ENCODE data around the gene SNRNP25. TPM values are rescaled to one million over a fixed set of nuclear protein-coding genes. Genes with fewer than 3 reads are reported as not detected.

SNRNP25 gene
- total and polyA plus RNA-seq, 2 experiments from 2014 or later: 12.1 to 31.5 TPM

DNA sequence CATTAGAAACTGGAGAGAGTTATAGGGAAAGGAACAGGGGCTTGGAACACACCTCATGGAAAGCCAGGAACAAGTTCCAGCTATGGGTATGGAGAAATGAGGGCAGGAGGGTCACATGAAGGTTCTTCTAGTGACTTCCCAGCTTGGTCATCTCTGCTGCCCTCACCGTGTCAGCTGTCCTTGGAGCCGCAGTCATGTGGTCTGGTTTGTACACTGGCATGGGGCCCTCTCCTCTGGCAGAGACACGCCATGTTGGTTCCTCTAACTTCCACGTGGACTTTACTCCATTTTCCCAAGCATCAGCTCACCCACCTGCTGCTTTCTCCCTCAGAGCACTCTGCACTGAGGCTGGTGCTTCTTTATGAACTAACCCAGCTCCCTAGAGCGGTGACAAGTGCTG, 50.7 kb downstream of the SNRNP25 start:
- WGBS, 2 experiments (ENCODE audit: low coverage in 1 of 2, low lambda C conversion rate in 2 of 2, missing lambda C conversion rate in 2 of 2): 97 to 98% methylated on average over 5 of the region's 5 CpGs
- no peak overlapping the region for H2AFZ ChIP-seq
- no peak for DNase-seq

DNA sequence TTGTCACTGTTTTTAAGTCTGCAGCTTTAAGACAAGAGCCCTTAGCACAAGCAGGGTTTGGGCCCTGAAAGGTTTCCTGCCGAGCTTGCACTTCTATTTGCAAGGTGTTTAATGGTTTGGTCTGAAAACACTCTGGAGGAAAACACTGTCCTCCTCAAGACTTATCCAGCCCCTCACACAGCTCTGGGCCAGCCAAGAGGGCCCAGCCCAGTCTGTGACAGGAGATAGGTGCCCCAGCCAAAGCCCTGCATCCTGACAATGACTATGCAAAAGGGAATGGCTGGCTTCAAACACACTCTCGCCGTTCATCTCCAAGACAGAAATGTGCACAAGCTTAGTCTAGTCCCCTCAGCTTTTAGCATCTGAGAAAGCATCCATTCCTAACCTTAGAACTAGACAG, 51.3 kb downstream of the SNRNP25 start:
- TF ChIP-seq EZH2phosphoT487 (IDR thresholded peaks at IDR 0.05; ENCODE audit: insufficient read depth, low read depth): no peak
- H3F3A ChIP-seq (ENCODE audit: insufficient read depth): no peaks in the 10 kb centered on the region
- H3K27ac ChIP-seq: no peak overlapping the region
- H3K9me3 ChIP-seq (ENCODE audit: low read depth): no peaks in the 10 kb centered on the region
- no peaks in the 10 kb centered on the region for H3K4me1 ChIP-seq (ENCODE audit: insufficient read depth)
- no peak overlapping the region for H3K9ac ChIP-seq
- H3K36me3 ChIP-seq (ENCODE audit: low read depth): peaks cover 8% of the 10 kb centered on the region; the same call in 1 of the 2 replicates
- H2AFZ ChIP-seq: no peak overlapping the region
- no peaks in the 10 kb centered on the region; the same call in 1 of the 2 replicates for H3K79me2 ChIP-seq (ENCODE audit: insufficient read depth)
- no peak overlapping the region for H3K4me3 ChIP-seq
- H3K4me2 ChIP-seq (ENCODE audit: unreplicated experiment): no peak overlapping the region
- H4K20me1 ChIP-seq (ENCODE audit: insufficient read depth): no peaks in the 10 kb centered on the region
- in situ Hi-C loops (cut with MboI): loop anchor here (5.0 kb wide), 1 partner anchor 77 kb away; the partner anchor contains the start of gene HBQ1
- WGBS, 2 experiments (ENCODE audit: low coverage in 1 of 2, low lambda C conversion rate in 2 of 2, missing lambda C conversion rate in 2 of 2): 91 to 100% methylated on average over 3 of the region's 3 CpGs
- DNase-seq: no peak
- no peaks in the 10 kb centered on the region for H3K9me2 ChIP-seq (ENCODE audit: insufficient read depth)
- no peaks in the 10 kb centered on the region for H3K27me3 ChIP-seq (replicated peaks; ENCODE audit: insufficient read depth)

More for the DNA sequence above, 50.7 kb downstream of the SNRNP25 start:
- H3K79me2 ChIP-seq (ENCODE audit: insufficient read depth): no peaks in the 10 kb centered on the region; the same call in 1 of the 2 replicates
- no peaks in the 10 kb centered on the region for H3F3A ChIP-seq (ENCODE audit: insufficient read depth)
- H3K27me3 ChIP-seq (replicated peaks; ENCODE audit: insufficient read depth): no peaks in the 10 kb centered on the region
- no peaks in the 10 kb centered on the region for H4K20me1 ChIP-seq (ENCODE audit: insufficient read depth)
- no peaks in the 10 kb centered on the region for H3K9me2 ChIP-seq (ENCODE audit: insufficient read depth)
- H3K4me2 ChIP-seq (ENCODE audit: unreplicated experiment): no peak overlapping the region
- TF ChIP-seq EZH2phosphoT487 (IDR thresholded peaks at IDR 0.05; ENCODE audit: insufficient read depth, low read depth) (no peak), EZH2 (IDR thresholded peaks at IDR 0.05; ENCODE audit: insufficient read depth, poor library complexity, severe bottlenecking) (no peak)
- H3K9me3 ChIP-seq (ENCODE audit: low read depth): no peaks in the 10 kb centered on the region
- no peaks in the 10 kb centered on the region for H3K4me1 ChIP-seq (ENCODE audit: insufficient read depth)
- peaks cover 8% of the 10 kb centered on the region; the same call in 1 of the 2 replicates for H3K36me3 ChIP-seq (ENCODE audit: low read depth)
- no peak overlapping the region for H3K4me3 ChIP-seq
- no peak overlapping the region for H3K9ac ChIP-seq
- H3K27ac ChIP-seq: no peak overlapping the region
- in situ Hi-C loops (cut with MboI): no loop called here

DNA sequence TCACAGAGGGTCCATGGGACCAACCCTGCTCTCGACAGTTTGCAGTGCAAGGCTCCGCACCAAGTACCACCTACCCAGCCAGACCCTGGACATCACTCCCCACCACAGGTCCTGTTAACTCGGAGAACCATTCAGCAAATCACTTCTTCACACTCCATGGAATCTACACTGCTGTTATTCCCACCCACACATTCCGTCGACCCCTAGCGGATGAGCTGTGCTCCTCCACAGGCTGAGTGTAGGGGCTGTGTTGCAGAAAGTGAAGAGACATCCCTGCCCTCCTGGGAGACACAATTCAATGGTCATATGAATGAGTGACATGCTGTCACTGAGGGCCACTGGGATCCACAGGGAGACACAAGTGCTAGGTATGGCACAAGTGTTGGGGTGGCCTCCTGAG, 51.9 kb downstream of the SNRNP25 start:
- H3K79me2 ChIP-seq (ENCODE audit: insufficient read depth): no peaks in the 10 kb centered on the region; the same call in 1 of the 2 replicates
- H4K20me1 ChIP-seq (ENCODE audit: insufficient read depth): no peaks in the 10 kb centered on the region
- in situ Hi-C loops (cut with MboI): loop anchor here (5.0 kb wide), 1 partner anchor 77 kb away; the partner anchor contains the start of gene HBQ1
- WGBS, 2 experiments (ENCODE audit: low coverage in 1 of 2, low lambda C conversion rate in 2 of 2, missing lambda C conversion rate in 2 of 2): 95 to 97% methylated on average over 6 of the region's 6 CpGs
- no peak for DNase-seq
- H3K9ac ChIP-seq: no peak overlapping the region
- no peaks in the 10 kb centered on the region for H3K27me3 ChIP-seq (replicated peaks; ENCODE audit: insufficient read depth)
- no peaks in the 10 kb centered on the region for H3K4me1 ChIP-seq (ENCODE audit: insufficient read depth)
- no peak overlapping the region for H3K4me2 ChIP-seq (ENCODE audit: unreplicated experiment)
- H2AFZ ChIP-seq: no peak overlapping the region
- TF ChIP-seq EZH2 (IDR thresholded peaks at IDR 0.05; ENCODE audit: insufficient read depth, poor library complexity, severe bottlenecking): no peak
- no peak for TF ChIP-seq EZH2phosphoT487 (IDR thresholded peaks at IDR 0.05; ENCODE audit: insufficient read depth, low read depth)
- no peak overlapping the region for H3K4me3 ChIP-seq
- no peaks in the 10 kb centered on the region for H3K9me3 ChIP-seq (ENCODE audit: low read depth)
- H3F3A ChIP-seq (ENCODE audit: insufficient read depth): no peaks in the 10 kb centered on the region
- H3K9me2 ChIP-seq (ENCODE audit: insufficient read depth): no peaks in the 10 kb centered on the region
- H3K36me3 ChIP-seq (ENCODE audit: low read depth): peaks cover 8% of the 10 kb centered on the region; the same call in 1 of the 2 replicates
- H3K27ac ChIP-seq: no peak overlapping the region

DNA sequence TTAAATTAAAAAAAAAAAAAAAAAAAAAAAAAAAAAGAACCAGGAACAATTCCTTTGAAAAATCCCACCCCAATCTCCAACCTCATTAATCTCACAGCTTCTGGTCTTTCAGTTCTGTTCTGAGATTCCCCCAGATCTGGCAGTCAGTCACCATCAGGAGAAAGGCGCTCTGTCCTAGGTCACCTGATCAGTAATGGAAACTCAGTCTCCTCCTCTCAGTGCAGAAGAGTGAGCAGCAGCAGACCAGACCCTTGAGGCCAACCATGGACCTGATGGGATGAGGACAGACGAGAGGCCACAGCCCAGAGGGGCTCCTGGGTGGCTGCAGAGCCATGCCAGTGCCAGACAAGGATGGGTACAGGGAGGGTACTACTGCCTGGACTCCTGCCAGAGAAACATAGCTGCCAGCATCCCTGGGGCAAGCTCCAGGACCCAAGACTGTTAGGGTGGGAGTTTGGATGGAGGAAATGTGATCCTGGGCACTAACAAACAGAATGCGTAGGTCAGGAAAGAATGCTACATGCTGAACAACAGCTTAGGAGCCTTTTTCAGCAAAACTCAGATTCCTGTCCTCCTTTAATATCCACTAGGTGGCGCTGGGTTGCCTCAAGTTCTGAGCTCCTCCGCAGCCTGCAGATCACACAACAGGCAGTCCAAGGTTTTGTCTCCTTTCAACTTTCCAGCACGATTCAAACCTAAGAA, 53.1 kb downstream of the SNRNP25 start:
- Histone ChIP-seq H3F3A (ENCODE audit: insufficient read depth) (0 out of 2 replicates have a peak, but pooled peaks cover 3% of the 10 kb centered on the region), H4K20me1 (ENCODE audit: insufficient read depth) (no peaks in the 10 kb centered on the region), H3K4me1 (ENCODE audit: insufficient read depth) (no peaks in the 10 kb centered on the region), H3K27ac (no peak overlapping the region), H3K9ac (no peak overlapping the region), H3K36me3 (ENCODE audit: low read depth) (peaks cover 12% of the 10 kb centered on the region; the same call in 1 of the 2 replicates), H3K9me2 (ENCODE audit: insufficient read depth) (no peaks in the 10 kb centered on the region), H3K27me3 (replicated peaks; ENCODE audit: insufficient read depth) (no peaks in the 10 kb centered on the region), H3K4me2 (ENCODE audit: unreplicated experiment) (no peak overlapping the region), H3K4me3 (no peak overlapping the region), H2AFZ (no peak overlapping the region), H3K9me3 (ENCODE audit: low read depth) (no peaks in the 10 kb centered on the region), H3K79me2 (ENCODE audit: insufficient read depth) (no peaks in the 10 kb centered on the region; the same call in 1 of the 2 replicates)
- DNase-seq: peak; percentile 90
- in situ Hi-C loops (cut with MboI): loop anchor here (5.0 kb wide), 1 partner anchor 76 kb away; the partner anchor contains the start of gene HBQ1
- no peak for TF ChIP-seq EZH2phosphoT487 (IDR thresholded peaks at IDR 0.05; ENCODE audit: insufficient read depth, low read depth)
- TF ChIP-seq EZH2 (IDR thresholded peaks at IDR 0.05; ENCODE audit: insufficient read depth, poor library complexity, severe bottlenecking): no peak
- WGBS, 2 experiments (ENCODE audit: low coverage in 1 of 2, low lambda C conversion rate in 2 of 2, missing lambda C conversion rate in 2 of 2): 29 to 32% methylated on average over 6 of the region's 6 CpGs

Small RNAs within 50 kb of the gene (microRNA-seq; reads per million reads assigned to microRNA genes)
- not detected for gene MIR6859-4 (ENCODE audit: borderline number of aligned reads)

Small RNAs within 50 kb of the gene (small RNA-seq; reads per million reads assigned to genes)
- gene MIR6859-4 (ENCODE audit: low read depth, low replicate concordance) (not detected), gene Z69720.2 (ENCODE audit: low read depth, low replicate concordance) (not detected)

Other genes starting within 250 kb of the SNRNP25 start
- 2.2 and 5.2 TPM in 2 replicates for gene POLR3K, start 220 bp upstream of the SNRNP25 start, total RNA-seq (2014; rRNA removed; shearing (Covaris generic))
- gene POLR3K, start 220 bp upstream of the SNRNP25 start, polyA plus RNA-seq (2016; fragmentation: Nextera tagmentation; extraction: Ambion mirVana): 16.0 and 17.2 TPM in 2 replicates
- 54.6 and 61.7 TPM in 2 replicates for gene RHBDF1, start 18.8 kb downstream of the SNRNP25 start, total RNA-seq (2014; rRNA removed; shearing (Covaris generic))
- gene RHBDF1, start 18.8 kb downstream of the SNRNP25 start, polyA plus RNA-seq (2016; fragmentation: Nextera tagmentation; extraction: Ambion mirVana): 62.2 and 62.6 TPM in 2 replicates
- gene MPG, start 24.4 kb downstream of the SNRNP25 start, total RNA-seq (2014; rRNA removed; shearing (Covaris generic)): 127 and 222 TPM in 2 replicates
- 132 and 134 TPM in 2 replicates for gene MPG, start 24.4 kb downstream of the SNRNP25 start, polyA plus RNA-seq (2016; fragmentation: Nextera tagmentation; extraction: Ambion mirVana)
- 6.4 and 10.6 TPM in 2 replicates for gene NPRL3, start 84.8 kb downstream of the SNRNP25 start, total RNA-seq (2014; rRNA removed; shearing (Covaris generic))
- 11.6 and 13.6 TPM in 2 replicates for gene NPRL3, start 84.8 kb downstream of the SNRNP25 start, polyA plus RNA-seq (2016; fragmentation: Nextera tagmentation; extraction: Ambion mirVana)
- not detected in 2 replicates for gene HBZ, start 98.8 kb downstream of the SNRNP25 start, total RNA-seq (2014; rRNA removed; shearing (Covaris generic))
- gene HBZ, start 98.8 kb downstream of the SNRNP25 start, polyA plus RNA-seq (2016; fragmentation: Nextera tagmentation; extraction: Ambion mirVana): not detected in 2 replicates
- not detected in 2 replicates for gene HBM, start 112.2 kb downstream of the SNRNP25 start, total RNA-seq (2014; rRNA removed; shearing (Covaris generic))
- not detected in 2 replicates for gene HBM, start 112.2 kb downstream of the SNRNP25 start, polyA plus RNA-seq (2016; fragmentation: Nextera tagmentation; extraction: Ambion mirVana)
- not detected in 2 replicates for gene HBA2, start 119.0 kb downstream of the SNRNP25 start, total RNA-seq (2014; rRNA removed; shearing (Covaris generic))
- not detected in 2 replicates for gene HBA2, start 119.0 kb downstream of the SNRNP25 start, polyA plus RNA-seq (2016; fragmentation: Nextera tagmentation; extraction: Ambion mirVana)
- not detected in 2 replicates for gene HBA1, start 122.9 kb downstream of the SNRNP25 start, total RNA-seq (2014; rRNA removed; shearing (Covaris generic))
- gene HBA1, start 122.9 kb downstream of the SNRNP25 start, polyA plus RNA-seq (2016; fragmentation: Nextera tagmentation; extraction: Ambion mirVana): not detected in 2 replicates
- not detected in 2 replicates for gene HBQ1, start 126.6 kb downstream of the SNRNP25 start, total RNA-seq (2014; rRNA removed; shearing (Covaris generic))
- not detected in 2 replicates for gene HBQ1, start 126.6 kb downstream of the SNRNP25 start, polyA plus RNA-seq (2016; fragmentation: Nextera tagmentation; extraction: Ambion mirVana)
- 49.6 and 78.5 TPM in 2 replicates for gene LUC7L, start 175.6 kb downstream of the SNRNP25 start, total RNA-seq (2014; rRNA removed; shearing (Covaris generic))
- gene LUC7L, start 175.6 kb downstream of the SNRNP25 start, polyA plus RNA-seq (2016; fragmentation: Nextera tagmentation; extraction: Ambion mirVana): 35.6 and 37.3 TPM in 2 replicates
- gene FAM234A, start 181.0 kb downstream of the SNRNP25 start, total RNA-seq (2014; rRNA removed; shearing (Covaris generic)): 165 and 202 TPM in 2 replicates
- 113 and 119 TPM in 2 replicates for gene FAM234A, start 181.0 kb downstream of the SNRNP25 start, polyA plus RNA-seq (2016; fragmentation: Nextera tagmentation; extraction: Ambion mirVana)
- gene RGS11, start 222.1 kb downstream of the SNRNP25 start, total RNA-seq (2014; rRNA removed; shearing (Covaris generic)): 2.4 and 7.0 TPM in 2 replicates
- 4.4 and 4.5 TPM in 2 replicates for gene RGS11, start 222.1 kb downstream of the SNRNP25 start, polyA plus RNA-seq (2016; fragmentation: Nextera tagmentation; extraction: Ambion mirVana)
- 0.65 TPM in 1 of 2 replicates, not detected in the other for gene ARHGDIG, start 226.8 kb downstream of the SNRNP25 start, total RNA-seq (2014; rRNA removed; shearing (Covaris generic))
- gene ARHGDIG, start 226.8 kb downstream of the SNRNP25 start, polyA plus RNA-seq (2016; fragmentation: Nextera tagmentation; extraction: Ambion mirVana): 0.38 and 0.40 TPM in 2 replicates
- not detected in 2 replicates for gene PDIA2, start 229.3 kb downstream of the SNRNP25 start, total RNA-seq (2014; rRNA removed; shearing (Covaris generic))
- gene PDIA2, start 229.3 kb downstream of the SNRNP25 start, polyA plus RNA-seq (2016; fragmentation: Nextera tagmentation; extraction: Ambion mirVana): not detected in 2 replicates